T-helper 9 cell (primary cell): Measurements from ENCODE around the gene TP53BP2.
"Not testable (repeated sequence)": the region's sequence is repeated elsewhere in the genome, so short reads cannot be mapped to it uniquely, and the experiment has no call there.

ENCODE experiments used
- DNase-seq: peaks from one replicate; pipeline ENCODE4 v3.0.0-alpha.2; 2020

The TP53BP2 gene

DNA sequence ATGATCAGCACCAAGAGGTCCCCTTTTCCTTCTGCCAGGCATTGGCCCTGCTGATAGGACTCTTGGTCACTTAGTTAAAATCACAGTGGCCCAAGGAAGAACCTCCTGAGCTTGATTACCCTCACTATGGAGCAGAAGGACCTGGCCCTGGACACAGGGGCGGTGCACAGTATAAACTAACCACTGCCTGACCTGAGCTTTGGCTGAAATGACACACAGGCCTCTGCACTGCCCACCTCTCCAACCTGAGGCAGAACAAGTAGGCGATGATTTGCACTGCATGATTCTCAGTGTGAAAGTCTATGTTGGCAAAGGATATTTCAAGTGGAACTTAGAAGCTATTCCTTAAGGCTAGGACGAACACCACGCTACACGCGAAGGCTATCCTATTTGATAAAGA lies 84.9 kb downstream of the TP53BP2 start:
- no peak for DNase-seq

DNA sequence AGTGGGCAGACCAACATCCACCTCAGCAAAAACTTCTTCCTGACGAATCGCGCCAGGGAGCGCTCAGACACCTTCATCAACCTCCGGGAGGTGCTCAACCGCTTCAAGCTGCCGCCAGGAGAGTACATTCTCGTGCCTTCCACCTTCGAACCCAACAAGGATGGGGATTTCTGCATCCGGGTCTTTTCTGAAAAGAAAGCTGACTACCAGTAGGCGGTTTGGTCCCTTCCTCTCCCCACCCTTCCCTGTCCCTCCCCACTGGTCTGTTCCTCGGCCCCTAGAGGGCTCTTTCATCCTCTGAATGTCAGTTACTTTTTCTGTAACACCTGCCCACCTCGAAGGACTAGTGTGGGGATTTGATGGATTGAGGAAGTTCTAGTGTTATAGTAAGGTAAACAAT lies 86.5 kb downstream of the TP53BP2 start:
- no peak for DNase-seq

DNA sequence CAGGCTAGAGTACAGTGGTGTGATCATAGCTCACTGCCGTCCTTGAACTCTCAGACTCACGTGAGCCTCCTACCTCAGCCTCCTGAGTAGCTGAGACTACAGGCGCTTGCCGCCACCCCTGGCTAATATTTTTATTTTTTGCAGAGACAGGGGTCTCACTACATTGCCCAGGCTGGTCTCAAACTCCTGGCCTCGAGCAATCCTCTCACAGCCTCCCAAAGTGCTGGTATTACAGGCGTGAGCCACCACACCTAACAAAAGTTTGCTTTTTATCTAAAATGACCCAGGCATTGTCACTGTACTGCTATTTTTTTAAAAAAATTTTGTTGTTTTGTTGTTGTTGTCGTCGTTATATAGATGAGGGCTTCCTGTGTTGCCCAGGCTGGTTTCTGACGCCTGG lies 87.0 kb downstream of the TP53BP2 start:
- DNase-seq = no peak

DNA sequence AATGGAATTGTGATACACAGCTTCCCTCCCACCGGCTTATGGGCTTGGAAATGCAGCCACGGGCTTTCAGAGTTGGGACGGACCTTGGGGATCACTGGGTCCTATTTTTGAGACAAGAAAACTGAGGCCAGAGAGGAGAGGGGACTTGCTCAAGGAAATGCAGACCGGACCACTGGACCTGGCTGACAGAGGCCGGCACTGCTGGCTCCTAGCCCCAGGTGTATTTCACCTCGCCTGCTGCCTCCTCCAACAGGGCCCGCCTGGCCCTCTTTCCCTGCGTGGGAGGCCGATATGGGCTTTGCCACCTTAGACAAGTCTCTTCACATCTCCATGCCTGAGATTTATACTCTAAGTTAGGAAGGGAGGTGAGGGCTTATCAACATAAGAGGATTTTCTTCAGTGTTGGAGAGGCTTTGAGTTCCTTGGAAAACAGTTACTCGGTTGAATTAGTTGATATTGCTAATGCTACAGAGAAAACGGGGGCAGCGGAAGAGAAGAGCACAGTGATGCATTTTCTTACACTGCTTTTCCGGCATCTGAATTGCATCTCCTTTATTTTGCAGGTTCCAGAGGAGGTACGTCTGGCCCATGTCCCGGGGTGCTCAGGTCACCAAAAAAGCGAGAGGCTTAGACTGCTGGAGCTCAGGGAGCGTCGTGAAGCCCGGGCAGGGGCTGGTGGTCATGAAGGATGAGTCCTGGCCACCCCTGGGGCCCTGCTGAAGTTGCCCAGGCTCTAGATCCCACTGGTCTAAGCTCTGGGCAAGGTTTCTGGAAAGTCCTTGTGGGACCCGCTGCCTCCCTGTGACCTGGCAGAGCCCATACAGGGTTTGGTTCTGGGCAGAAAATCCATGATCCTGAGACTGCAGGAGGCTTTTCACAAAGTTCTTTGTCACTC lies 88.7 kb downstream of the TP53BP2 start:
- DNase-seq = no peak

DNA sequence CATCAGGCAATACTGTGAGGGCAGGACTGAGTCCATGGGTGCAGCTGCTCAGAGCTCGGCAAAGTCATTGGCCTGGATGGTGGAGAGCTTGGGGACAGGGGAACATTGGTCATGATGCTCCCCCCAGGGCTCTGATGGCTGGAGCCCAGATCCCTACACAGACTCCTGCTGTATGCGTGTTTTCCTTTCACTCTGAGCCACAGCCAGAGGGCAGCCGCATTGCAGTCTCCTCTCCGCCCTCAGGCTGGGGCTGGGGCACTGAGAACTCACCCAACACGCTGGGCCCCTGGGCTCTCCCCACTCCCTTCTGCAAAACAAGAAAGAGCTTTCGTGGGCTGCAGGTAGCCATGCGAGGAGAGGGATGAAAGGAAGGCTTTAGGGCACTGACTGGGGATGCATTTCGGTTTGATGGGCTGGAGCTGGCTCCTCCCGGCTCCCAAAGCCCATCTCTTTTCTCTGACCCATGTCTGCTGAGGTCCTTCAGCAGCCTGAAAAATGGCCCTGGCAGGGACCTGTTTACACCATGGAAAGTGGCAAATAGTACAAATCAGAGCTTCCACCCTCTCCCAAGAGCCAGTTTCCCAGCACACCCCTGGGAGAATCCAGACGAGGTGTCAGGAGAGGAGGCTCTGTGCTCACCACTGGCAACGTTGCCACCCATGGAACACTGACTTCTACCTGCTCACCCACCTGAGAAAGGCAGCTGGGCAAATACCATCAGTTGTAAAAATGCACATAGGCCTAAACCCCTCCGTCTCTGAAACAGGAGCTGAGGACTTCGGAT lies 89.6 kb downstream of the TP53BP2 start:
- DNase-seq = no peak

DNA sequence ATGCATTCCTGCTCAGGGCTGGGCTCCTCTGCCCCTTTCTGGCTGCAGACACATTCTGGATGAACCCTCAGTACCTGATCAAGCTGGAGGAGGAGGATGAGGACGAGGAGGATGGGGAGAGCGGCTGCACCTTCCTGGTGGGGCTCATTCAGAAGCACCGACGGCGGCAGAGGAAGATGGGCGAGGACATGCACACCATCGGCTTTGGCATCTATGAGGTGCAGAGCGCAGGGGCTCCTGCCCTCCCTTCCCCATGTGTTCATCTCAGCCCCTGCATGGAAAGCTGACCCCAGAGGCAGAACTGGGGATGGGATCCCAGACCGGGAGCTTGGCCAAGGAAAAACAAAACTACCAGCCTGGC lies 90.3 kb downstream of the TP53BP2 start:
- no peak for DNase-seq

DNA sequence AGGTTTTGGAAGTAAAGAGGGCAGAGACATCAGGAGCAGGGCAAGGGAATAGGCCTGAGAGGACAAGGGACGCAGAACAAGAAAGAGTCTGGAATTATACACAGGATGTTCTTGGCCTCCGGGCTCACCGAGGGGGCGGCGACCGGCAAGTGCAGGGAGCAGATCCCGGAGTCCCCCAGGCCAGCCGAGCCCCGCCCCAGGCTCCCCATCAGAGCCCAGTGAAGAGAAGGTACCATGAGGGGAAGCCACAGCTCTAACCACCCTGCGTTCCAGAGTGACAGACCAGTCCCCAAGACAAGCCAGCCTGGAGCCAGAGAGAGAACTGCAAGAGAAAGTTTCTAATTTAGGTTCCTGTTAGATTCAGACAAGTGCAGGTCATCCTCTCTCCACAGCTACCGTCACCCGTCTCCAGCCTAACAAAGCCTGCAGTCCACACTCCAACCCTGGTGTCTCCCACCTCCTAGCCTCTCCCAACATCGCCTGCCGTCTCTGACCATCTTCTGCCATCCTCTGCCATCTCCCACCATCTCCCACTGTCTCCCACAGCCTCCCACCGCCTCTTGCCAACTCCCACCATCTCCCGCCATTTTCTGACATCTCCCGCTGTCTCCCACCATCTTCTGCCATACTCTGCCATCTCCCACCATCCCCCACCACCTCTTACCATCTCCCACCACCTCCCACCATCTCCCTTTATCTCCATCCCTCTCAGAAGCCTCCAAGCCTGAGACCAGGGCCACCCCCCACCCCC lies 90.9 kb downstream of the TP53BP2 start:
- no peak for DNase-seq

DNA sequence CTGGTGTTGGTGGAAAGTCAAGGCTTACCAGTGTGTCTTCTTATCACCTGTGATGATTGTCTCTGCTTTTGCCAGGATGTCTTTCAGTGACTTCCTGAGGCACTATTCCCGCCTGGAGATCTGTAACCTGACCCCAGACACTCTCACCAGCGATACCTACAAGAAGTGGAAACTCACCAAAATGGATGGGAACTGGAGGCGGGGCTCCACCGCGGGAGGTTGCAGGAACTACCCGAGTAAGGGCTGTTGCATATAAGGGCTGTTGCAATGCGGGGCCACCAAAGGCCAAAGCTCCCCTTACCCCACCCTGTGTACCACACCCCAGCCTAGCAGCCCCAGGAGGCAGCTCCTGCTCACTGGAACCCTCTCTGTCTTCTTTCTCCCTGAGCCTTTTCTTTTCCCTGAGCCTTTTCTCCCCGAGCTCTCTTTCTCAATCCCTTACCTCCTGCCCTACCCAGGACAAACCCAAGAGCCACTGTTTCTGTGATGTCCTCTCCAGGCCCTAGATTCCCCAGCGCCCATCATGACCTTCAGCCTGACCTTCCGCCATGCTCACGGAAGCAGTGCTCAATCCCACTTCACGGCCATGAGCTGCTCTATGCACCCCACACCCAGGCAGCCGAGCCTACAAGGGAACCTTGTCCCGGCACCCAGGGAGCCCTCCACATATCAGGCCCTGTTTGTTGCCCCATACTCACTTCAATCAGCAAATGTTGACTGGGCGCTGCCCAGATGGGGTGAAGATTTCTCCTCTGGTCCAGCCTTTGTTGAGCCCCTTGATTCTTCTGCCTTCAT lies 92.8 kb downstream of the TP53BP2 start:
- no peak for DNase-seq

DNA sequence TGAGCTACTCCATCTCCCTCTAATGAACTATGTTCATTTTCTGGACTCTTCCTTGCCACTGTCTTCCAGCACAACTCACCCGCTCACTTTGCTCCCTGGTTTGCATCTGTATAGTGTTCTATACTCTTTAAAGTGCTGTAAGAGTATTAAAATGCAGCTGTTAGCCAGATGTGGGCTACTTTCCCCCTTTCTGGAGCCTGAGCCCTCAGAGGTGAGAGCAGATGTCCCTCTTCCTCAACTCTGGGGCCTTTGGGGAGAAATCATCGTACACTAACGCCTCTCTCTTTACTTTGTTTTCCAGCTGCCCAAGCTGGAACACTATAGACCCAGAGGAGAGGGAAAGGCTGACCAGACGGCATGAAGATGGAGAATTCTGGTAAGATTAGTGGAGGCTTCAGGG lies 94.1 kb downstream of the TP53BP2 start:
- DNase-seq = no peak

DNA sequence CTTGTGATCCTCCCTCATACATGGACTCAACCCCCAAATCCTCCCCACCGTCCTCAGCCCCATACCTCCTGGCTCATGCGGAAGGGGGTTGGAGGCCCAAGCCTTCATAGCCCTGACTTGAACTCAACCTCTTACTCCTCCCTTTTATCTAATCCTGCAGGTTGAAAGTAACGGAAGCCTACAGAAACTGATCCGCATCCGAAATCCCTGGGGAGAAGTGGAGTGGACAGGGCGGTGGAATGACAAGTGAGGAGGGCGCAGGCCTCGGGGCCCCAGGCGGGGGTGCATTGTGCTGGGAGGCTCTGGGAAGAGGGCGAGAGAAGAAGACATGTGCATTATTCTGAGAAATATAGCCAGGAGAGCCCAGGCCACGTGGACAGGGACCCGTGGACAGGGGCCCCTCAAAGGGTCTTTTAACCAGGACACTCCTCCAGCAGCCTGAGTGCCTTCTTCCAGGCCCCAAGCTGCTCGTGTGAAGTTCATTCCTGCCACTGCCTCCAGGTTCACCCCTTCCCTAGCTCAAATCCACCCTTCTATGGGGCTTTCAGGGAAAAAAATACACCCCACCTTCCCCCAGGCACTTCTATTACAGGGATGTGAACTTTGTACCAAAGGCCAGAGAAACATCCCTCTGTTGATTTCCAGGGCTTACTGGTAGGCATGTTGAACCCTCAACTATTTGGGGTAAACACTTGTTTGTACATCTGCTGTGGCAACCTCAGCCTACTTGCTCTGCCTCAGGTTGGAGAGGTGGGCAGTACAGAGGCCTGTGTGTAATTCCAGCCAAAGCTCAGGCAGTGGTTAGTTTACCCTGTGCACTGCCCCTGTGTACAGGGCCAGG lies 94.8 kb downstream of the TP53BP2 start:
- no peak for DNase-seq

DNA sequence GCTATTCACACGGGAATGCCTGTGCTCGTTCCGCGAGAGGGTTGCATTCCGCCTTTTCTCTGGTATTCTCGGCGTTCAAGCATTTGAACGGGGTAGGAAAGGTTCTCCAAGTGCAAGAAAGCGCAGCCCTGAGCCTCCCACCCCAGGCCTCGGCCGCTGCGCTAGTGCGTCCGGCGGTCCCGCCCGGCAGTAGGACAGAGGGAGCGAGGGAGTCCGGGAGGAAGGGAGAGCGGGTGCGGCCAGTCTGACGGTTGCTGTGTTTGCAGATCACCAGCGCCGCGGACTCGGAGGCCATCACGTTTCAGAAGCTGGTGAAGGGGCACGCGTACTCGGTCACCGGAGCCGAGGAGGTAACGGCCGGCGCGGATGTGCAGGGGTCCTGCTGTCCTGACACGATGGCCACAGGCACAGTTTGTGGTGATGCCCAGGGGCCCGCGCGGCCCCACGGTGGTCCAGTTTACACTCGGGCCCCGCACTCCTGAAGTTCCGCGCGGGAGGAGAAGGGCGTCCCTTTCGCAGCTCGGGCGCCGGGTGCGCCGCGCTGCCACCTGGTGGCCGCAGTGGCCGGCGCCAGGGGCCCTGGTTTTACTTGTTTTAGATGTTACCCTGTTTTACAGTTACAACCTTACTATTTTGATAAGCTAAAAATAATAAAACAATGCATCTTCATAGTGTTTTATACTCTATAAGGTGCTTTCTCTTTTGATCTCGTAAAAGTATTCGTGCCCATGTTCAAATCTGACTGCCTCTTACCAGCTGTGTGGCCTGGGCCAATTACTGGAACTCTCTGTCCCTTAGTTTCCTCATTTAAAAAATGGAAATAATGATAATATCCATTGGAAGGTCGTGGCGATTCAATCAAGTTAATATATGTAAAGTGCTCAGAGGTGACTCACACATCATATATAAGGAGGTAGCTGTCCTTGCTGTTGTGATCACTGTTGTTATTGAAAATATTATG lies 96.7 kb downstream of the TP53BP2 start:
- peak; percentile 57 for DNase-seq

DNA sequence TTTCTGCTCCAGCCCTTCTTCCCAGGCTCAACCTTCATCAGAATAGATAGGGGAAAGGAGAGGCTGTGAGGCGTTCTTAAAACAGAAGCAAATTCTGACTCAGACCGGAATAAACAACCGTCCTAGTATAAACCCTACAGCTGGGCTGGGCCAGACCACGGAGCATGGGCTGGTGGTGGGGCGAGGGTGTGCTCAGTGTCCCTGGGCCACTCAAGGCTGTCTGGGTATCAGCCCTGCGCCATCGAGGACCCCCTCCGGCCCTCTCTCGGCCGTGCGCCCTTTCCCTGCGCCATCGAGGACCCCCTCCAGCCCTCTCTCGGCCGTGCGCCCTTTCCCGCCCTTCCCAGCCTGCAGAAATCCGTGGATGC lies 97.4 kb downstream of the TP53BP2 start:
- no peak for DNase-seq

DNA sequence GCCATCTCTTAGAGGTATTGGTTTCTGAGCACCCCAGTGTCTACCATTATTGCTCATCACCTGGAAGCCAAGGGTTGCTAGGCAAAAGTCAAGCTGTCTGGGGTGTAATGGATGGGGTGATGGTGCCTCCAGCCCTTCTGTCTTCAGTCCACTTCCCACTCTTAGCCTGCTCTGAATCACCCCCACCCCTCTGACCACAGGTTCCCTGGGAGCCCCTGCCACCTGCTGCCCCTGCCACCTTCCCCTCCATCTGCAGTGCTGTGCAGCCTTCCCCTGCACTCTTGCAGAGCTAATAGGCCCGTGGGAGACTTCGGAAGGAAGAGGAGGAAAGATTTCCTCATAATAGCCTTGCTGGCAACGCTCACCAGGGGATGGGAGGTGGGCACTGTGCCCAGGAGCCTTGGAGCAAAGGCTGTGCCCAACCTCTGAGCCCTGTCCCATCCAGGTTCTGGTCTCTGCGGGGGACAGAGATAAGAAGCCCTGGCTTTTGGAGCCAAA lies 97.9 kb downstream of the TP53BP2 start:
- no peak for DNase-seq

DNA sequence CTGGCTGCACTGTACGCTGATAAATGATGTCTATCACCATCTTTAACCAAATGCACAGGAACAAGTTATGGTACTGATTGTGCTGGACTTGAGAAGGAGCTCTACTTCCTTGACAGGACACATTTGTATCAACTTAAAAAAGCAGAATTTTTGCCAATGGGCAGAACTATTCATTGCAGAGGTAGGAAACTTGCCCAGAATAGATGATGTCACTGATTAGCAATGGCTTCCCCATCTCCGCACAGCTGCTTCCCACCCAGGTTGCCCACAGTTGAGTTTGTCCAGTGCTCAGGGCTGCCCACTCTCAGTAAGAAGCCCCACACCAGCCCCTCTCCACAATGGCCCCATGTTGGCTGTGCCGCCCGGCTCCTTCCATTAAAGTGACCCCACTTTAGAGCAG lies 100.0 kb downstream of the TP53BP2 start:
- no peak for DNase-seq

DNA sequence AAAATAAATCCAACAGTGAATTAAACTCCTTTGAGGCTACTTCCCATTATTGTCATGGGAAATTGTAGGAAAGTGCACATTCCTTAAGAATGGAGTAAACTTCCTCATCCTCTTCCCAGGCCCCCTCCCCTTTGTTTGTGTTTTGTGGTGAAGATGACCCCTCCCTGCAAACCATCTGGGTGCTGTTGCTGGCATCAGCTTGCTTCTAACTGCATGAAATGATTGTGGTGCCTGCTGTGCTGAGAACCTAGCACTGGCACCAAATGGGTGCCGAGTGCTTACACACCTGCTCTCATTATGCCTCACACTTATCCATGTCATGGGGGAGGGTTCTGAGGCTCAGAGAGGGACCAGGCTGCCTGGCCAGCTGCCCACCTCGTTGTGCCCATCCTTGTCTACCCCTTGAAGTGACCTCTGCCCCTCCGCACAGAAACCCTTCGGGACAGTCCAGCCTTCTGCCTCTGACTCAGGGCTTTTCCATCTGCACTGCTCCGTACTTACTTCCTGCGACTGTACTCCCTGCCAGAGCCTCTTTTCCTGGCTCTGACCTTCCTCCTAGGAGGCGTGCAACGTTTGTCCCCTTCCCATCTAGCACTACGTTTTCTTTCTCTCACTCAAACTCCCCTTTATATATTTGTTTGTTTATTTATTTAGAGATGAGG lies 102.8 kb downstream of the TP53BP2 start:
- no peak for DNase-seq

DNA sequence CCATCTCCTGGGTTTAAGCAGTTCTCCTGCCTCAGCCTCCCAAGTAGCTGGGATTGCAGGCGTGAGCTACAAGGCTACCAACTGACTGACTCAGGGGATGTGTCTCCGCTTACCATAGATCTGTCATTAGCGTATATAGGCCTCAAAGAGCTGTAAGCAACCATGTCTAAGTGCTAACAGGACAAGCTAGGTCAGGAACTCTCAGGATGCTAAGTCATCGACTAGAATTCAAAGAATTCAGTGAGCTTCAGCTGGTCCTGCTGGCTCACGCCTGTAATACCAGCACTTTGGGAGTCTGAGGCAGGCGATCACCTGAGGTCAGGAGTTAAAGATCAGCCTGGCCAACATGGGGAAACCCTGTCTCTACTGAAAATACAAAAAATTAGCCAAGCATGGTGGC lies 103.9 kb downstream of the TP53BP2 start:
- no peak for DNase-seq

DNA sequence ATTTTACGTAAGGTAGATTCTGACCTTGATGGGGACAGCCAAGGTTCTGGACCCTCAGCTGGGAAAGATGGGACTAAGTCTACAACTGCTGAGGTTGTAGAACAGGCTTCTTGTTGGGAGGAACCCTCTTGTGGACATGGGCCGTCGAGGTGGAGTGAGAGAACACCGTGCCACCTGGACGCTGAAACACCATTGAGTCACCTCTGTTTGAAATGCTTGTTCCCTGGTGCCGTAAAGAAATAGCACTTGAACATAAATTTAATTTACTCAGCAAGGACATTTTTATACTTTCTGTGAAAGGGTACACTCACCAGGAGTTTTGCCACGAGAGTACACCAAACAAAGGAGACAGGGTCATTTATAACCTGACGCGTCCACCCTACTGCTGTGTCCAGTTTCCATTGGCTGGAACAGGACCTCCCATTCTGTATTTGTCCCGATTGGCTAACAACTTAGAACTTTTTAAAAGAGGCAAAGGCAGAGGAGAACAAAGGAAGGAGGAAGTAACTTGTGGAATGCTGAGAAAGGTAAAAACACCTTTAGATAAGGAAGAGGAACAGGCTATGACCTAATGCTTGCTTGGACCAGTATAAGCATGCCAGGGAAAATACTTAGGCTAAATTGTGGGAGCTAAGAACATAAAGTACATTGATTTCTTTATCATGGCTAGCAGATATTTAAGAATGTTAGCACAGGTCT lies 105.6 kb downstream of the TP53BP2 start:
- DNase-seq = not testable (repeated sequence)

DNA sequence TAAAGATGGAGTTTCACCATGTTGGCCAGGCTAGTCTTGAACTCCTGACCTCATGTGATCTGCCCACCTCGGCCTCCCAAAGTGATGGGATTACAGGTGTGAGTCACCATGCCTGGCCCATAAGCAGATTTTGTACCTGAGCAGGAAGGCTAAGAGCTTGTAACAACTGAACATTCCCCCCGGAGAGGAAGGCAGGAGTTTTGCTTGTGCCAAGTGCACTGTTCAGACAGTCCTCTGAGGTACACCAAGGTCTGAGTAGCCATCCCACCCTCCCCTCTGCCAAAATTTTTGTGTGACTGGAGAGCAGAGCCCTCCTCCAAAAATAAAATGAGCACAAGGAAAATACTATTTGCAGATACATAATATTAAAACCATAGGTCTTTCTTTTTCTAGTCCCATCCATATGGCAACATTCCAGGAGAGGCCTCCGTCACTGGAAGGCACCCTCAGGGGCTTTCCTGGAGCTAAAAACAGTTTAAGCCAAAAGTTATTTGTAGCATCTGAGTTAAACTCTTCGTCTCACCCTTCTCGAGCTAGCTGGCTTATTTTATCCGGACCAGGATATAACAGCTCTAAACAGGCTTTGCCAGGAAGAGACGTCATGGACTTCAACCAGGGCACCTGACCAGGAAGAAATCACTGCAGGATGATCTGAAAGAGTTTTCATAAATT lies 106.2 kb downstream of the TP53BP2 start:
- DNase-seq = no peak
